22Rv1 (cell line): ENCODE measurements around the gene SLC23A2.

Experiments used
- ZFX ChIP-seq: fragments of 450-650 bp; IDR thresholded peaks from 2 replicates; pipeline ENCODE4 v1.6.1; 2017; ENCODE audit warnings: antibody characterized with exemption, borderline replicate concordance
- TF ChIP-seq, protein P1 (sequence below): fragments of 450-650 bp; IDR thresholded peaks from 2 replicates; pipeline ENCODE4 v1.5.1; 2017; ENCODE audit warnings: mild to moderate bottlenecking

- TF ChIP-seq, protein P1, sequence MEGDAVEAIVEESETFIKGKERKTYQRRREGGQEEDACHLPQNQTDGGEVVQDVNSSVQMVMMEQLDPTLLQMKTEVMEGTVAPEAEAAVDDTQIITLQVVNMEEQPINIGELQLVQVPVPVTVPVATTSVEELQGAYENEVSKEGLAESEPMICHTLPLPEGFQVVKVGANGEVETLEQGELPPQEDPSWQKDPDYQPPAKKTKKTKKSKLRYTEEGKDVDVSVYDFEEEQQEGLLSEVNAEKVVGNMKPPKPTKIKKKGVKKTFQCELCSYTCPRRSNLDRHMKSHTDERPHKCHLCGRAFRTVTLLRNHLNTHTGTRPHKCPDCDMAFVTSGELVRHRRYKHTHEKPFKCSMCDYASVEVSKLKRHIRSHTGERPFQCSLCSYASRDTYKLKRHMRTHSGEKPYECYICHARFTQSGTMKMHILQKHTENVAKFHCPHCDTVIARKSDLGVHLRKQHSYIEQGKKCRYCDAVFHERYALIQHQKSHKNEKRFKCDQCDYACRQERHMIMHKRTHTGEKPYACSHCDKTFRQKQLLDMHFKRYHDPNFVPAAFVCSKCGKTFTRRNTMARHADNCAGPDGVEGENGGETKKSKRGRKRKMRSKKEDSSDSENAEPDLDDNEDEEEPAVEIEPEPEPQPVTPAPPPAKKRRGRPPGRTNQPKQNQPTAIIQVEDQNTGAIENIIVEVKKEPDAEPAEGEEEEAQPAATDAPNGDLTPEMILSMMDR = no peak
- TF ChIP-seq ZFX = no peak
Measured at GRCh38 chr20:4924446-4924845, 76.9 kb downstream of the SLC23A2 start.
